Stimulated activated CD4-positive, alpha-beta T cell treated with anti-CD3 and anti-CD28 coated beads, Interleukin-1b, Interleukin-23, amount 100 ng/mL, for 4 hours (primary cell): ENCODE results near the gene NUP153.
"Not testable (repeated sequence)": the region's sequence is repeated elsewhere in the genome, so short reads cannot be mapped to it uniquely, and the experiment has no call there.

Experiments
- DNase-seq, 2 donors: peaks; one replicate each; pipeline ENCODE4 v3.0.0-alpha.2; 2020; ENCODE audit warnings: low read depth in 2 of 2

NUP153 gene

GRCh38 chr6:17706580-17707370, at the start of gene NUP153:
Gene NUP153, minus strand, starts transcription at chr6:17706925. Its CDS starts 538 bp downstream, at chr6:17706387.
- peak; percentile 99 to 100 for DNase-seq

DNA sequence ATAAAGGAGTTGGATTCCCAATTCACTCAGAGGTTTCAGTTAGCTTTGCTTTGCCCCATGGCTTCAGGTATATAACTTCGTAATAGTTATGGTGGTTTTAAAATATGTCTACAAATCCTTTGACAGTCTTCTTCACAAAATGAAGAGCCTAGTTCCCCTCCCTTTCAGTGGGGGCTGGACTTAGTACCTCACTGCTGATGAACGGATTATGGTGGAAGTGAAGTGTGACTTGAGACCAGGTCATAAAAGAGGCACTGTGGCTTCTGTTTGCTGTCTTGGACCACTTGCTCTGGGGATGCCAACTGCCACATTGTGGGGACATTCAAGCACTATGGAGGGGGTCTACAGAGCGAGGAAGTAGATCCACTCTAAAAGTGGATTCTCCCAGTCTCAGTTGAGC, 47.5 kb upstream of the NUP153 start:
- no peak for DNase-seq

- not testable (repeated sequence) for DNase-seq
These were observed 38.6 kb upstream of the NUP153 start for GRCh38 chr6:17745324-17745723.

- DNase-seq = not testable (repeated sequence)
These were observed 38.1 kb upstream of the NUP153 start for GRCh38 chr6:17744757-17745308.

DNA sequence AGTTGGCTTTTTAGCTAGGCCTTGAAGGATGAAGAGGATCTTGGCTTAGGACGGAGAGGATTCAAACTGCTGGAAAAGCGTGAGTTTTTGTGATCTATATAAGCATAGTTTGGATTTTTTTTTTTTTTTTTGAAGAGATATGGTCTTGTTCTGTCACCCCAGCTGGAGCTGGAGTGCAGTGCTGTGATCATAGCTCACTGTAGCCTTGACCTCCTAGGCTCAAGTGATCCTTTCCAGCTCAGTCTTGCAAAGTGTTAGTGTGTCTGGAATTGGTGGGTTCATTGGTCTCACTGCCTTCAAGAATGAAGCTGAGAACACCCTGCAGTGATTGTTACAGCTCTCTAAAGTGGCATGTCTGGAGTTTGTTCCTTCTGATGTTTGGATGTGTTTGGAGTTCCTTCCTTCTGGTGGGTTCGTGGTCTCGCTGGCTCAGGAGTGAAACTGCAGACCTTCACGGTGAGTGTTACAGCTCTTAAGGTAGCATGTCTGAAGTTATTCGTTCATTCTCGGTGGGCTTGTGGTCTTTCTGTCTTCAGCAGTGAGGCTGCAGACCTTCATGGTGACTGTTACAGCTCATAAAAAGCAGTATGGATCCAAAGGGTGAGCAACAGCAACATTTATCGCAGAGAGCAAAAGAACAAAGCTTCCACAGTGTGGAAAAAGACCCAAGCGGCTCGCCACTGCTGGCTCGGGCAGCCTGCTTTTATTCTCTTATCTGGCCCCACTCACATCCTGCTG, 37.5 kb upstream of the NUP153 start:
- DNase-seq = no peak

- DNase-seq = no peak
These were observed 34.8 kb upstream of the NUP153 start for GRCh38 chr6:17741507-17741906.

DNA sequence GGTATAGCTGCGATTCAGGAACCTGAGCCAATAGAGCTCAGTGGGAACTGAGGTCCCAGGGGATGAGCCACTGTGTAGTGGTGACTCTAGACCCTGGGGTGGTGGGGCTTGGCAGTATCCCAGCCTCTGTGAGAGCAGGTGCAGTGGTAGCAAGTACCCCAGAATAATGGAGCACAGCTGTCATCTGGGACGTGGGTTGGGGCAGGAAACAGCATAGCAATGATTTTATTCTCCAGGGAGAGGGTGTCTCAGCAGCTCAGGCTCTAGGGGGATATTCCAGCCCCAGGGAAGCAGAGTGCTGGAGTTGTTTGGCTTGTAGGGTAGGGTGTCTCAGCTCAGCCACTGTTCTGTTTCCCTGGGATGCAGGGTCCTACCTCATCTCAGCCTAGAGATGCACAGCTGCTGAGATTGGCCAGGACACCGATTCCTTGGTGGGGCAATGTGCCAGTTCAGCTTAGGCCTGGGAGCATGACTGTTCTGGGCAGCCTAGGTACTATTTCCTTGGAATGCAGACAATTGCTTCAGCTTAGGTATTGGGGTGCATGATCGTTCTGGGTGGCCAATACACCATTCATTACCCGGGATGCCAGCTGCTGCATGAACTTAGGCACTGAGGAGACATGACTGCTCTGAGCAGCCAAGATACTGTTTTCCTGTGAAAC, 34.0 kb upstream of the NUP153 start:
- no peak for DNase-seq

GRCh38 chr6:17737704-17738252, 31.1 kb upstream of the NUP153 start:
- DNase-seq = no peak

GRCh38 chr6:17735311-17735710, 28.6 kb upstream of the NUP153 start:
- DNase-seq = not testable (repeated sequence)

- no peak for DNase-seq
These were observed 23.5 kb upstream of the NUP153 start for GRCh38 chr6:17730078-17730704.

- DNase-seq = no peak
These were observed 22.7 kb upstream of the NUP153 start for GRCh38 chr6:17729223-17730077.

DNA sequence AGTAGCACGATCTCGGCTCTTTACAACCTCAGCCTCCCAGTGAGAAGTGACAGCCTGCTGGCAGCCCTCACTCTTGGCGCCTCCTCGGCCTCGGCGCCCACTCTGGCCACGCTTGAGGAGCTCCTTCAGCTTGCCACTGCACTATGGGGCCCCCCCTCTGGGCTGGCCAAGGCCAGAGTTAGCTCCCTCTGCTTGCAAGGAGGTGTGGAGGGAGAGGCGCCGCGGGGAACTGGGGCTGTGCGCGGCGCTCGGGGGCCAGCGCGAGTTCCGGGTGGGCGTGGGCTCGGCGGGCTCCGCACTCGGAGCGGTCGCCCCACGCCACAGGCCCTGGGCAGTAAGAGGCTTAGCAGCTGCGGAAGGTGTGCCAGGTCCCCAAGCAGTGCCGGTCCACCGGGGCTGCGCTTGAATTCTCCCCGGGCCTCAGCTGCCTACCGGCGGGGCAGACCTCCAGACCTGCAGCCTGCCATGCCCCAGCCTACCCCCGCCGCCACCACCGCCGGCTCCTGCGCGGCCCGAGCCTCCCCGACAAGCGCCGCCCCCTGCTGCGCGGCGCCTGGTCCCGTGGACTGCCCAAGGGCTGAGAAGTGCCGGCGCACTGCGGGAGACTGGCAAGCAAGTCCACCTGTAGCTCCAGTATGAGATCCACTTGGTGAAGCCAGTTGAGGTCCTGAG, 22.0 kb upstream of the NUP153 start:
- no peak for DNase-seq

- no peak for DNase-seq
These were observed 18.4 kb upstream of the NUP153 start for GRCh38 chr6:17725083-17725482.

DNA sequence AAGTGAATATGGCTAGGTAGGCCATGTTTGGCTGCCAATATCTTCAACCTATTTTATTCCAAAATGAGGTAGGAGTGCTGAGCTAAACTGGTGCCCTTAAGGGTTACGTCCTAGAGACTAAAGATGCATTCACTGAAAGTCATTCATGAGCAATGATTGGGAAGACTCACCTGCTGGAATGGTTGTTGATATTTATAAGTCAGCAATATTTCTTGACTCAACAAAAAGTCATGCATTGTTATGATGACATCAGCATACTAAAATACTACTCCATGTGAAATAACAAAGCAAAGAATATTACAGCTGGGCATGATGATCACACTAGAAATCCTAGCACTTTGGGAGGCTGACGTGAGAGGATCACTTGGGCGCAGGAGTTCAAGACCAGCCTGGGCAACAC, 17.6 kb upstream of the NUP153 start:
- DNase-seq = no peak

- DNase-seq = no peak
These were observed 14.9 kb upstream of the NUP153 start for GRCh38 chr6:17721671-17722070.

- DNase-seq = no peak
These were observed 12.8 kb upstream of the NUP153 start for GRCh38 chr6:17719323-17720041.

DNA sequence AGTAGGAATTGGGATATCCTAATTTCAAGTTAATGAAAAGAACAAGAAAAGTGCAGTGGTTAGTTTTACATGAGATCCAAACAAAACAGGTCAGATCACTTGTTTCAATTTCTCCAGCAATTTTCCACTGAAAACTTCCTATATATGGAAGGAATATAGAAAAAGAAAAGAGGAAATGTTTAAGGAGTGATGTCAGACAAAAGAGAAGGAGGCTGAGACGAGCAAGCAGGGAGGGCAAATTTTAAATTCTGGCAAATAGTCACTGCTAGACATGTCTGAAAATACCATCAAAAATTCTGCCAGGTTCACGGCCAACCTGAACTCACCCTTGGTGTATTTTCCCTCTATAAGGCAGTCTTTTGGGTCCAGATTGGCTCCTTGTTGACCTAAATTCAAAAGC, 9.5 kb upstream of the NUP153 start:
- no peak for DNase-seq

DNA sequence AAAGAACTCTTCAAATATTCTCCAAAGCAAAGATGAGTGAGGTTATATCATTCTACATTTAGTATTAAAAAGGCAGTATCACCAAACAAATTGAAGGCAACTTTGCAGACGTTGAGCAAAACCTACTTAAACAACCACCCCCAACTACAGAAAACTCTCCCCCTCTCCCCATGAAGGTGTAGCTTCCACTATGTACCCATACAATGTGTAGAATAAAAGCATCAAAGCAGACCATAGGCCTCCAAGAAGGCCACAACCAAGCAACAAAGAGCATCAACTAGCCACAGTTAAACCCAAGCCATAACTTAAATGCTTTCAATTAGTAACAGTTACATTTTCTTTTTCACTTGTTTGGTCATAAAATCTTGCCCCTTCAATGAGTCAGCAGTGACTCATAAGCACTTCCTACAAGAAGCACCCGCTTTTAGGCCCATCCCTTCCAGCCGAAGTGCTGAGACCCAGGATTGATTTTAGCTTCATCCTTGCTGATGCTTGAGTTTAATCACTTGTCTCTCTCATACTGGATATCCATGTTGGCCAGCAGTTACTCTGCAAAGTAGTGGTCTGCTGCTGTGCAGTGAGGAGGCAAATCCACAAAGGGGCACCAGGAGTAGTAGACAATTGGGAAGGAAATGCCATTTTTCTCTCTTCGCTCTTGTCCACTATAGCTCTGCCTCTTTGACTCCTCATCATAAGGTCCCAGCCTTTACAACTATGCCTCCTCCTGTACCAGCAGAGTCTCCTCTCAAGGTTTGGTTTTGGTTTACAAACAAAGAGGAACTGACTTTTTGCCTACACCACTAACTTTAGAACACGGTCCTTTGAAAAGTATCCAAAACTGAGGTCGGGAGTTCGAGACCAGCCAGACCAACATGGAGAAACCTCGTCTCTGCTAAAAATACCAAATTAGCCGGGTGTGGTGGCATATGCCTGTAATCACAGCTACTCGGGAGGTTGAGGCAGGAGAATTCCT, 8.4 kb upstream of the NUP153 start:
- no peak for DNase-seq
